Measurements from ENCODE around the gene NRTN. TPM values are rescaled to one million over a fixed set of nuclear protein-coding genes. Genes with fewer than 3 reads are reported as not detected.
"Not testable (repeated sequence)": the region's sequence is repeated elsewhere in the genome, so short reads cannot be mapped to it uniquely, and the experiment has no call there.

NRTN gene
- total and polyA plus RNA-seq, 2 donors, result 1.7 to 4.0 TPM

DNA sequence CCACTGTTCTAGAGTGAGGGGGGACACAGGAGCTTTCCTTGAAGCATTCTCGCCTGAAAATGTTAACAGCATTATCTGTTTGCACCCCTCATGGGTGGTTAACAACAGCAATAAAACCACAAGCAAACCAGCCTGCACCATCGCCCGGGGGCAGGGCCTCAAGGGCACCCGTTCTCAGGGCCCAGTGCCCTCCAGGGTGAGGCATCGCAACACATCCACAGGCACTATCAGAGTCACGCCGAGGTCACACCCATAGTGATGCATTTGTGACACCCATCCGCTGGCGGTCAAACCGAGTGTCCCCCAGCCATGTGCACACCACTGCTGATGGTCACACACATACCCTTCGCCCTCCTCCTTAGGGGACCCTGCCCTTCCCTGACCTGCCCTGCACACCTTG, 60.9 kb downstream of the NRTN start:
- no peaks in the 10 kb centered on the region for H3K4me1 ChIP-seq (ENCODE audit: control insufficient read depth in 2 of 2, insufficient read depth in 2 of 2, low read length in 2 of 2)
- whole genome bisulfite sequencing, result 91% methylated on average over 11 of the region's 11 CpGs
- no peaks in the 10 kb centered on the region for H3K27me3 ChIP-seq (ENCODE audit: control insufficient read depth in 2 of 2, insufficient read depth in 1 of 2, low read length in 1 of 2)
- no peaks in the 10 kb centered on the region for H3K36me3 ChIP-seq (ENCODE audit: control insufficient read depth in 2 of 2, insufficient read depth in 2 of 2, low read length in 1 of 2)
- H3K4me3 ChIP-seq (ENCODE audit: low read length in 2 of 2), result no peak overlapping the region
- H3K27ac ChIP-seq (ENCODE audit: low read depth in 1 of 2, low read length in 1 of 2), result no peak overlapping the region
- H3K9me3 ChIP-seq (ENCODE audit: control insufficient read depth in 2 of 2, insufficient read depth in 1 of 2, low read length in 1 of 2), result no peaks in the 10 kb centered on the region
- DNase-seq (ENCODE audit: low read depth in 6 of 9, low spot score in 9 of 9), result no peak

DNA sequence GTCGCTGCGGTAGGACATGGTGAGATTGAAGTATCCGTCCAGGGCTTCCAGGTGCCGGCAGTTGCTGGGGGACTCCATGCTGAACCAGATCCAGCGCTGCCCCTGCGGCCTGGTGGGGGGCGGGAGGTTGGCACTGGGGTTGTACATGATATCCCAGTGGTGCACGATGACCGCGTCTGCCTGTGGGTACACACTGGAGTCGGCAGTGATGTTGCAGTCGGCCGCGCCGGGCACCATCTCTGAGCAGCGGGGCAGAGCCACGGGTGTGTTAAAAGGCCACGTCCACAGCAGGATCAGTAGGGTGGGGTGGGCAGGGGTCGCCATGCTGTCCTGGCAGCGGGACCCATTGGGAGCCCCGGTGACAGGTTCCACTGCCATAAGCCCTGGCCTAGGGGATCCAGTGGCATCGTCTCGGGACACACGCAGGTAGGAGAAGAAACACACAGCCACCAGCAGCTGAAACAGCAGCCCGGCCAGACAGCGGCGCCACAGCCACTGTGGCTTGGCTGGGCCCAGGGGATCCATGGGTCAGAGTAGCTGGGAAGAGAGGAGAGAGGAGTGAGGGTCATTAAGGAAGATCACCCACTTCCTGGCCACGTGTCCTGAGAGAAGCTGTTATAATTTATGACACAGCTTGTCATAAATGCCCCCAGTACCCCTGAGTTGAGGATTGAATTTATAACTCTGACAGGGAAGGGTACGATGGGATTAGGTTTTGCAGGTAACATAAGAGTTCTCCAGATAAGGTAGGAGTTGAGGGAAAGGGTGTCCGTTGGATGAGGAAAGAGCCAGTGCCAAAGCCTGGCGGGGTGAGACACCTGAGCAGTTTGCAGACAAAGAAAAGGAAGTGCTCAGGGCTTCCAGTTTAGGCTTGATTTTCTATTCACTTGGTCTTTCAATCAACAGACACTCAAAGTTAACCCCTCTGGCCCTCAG, 62.6 kb downstream of the NRTN start:
- Histone ChIP-seq H3K27ac (ENCODE audit: low read depth in 1 of 2, low read length in 1 of 2) (no peak overlapping the region), H3K4me1 (ENCODE audit: control insufficient read depth in 2 of 2, insufficient read depth in 2 of 2, low read length in 2 of 2) (no peaks in the 10 kb centered on the region), H3K4me3 (ENCODE audit: low read length in 2 of 2) (no peak overlapping the region), H3K9me3 (ENCODE audit: control insufficient read depth in 2 of 2, insufficient read depth in 1 of 2, low read length in 1 of 2) (no peaks in the 10 kb centered on the region), H3K36me3 (ENCODE audit: control insufficient read depth in 2 of 2, insufficient read depth in 2 of 2, low read length in 1 of 2) (no peaks in the 10 kb centered on the region), H3K27me3 (ENCODE audit: control insufficient read depth in 2 of 2, insufficient read depth in 1 of 2, low read length in 1 of 2) (no peaks in the 10 kb centered on the region)
- WGBS, result 89% methylated on average over 31 of the region's 31 CpGs
- no peak for DNase-seq (ENCODE audit: low read depth in 6 of 9, low spot score in 9 of 9)

- H3K4me1 ChIP-seq (ENCODE audit: control insufficient read depth in 2 of 2, insufficient read depth in 2 of 2, low read length in 2 of 2), result no peaks in the 10 kb centered on the region
- H3K9me3 ChIP-seq (ENCODE audit: control insufficient read depth in 2 of 2, insufficient read depth in 1 of 2, low read length in 1 of 2), result no peaks in the 10 kb centered on the region
- no peaks in the 10 kb centered on the region for H3K36me3 ChIP-seq (ENCODE audit: control insufficient read depth in 2 of 2, insufficient read depth in 2 of 2, low read length in 1 of 2)
- WGBS, result 90% methylated on average over 12 of the region's 12 CpGs
- H3K27me3 ChIP-seq (ENCODE audit: control insufficient read depth in 2 of 2, insufficient read depth in 1 of 2, low read length in 1 of 2), result no peaks in the 10 kb centered on the region
- no peak overlapping the region for H3K4me3 ChIP-seq (ENCODE audit: low read length in 2 of 2)
- DNase-seq (ENCODE audit: low read depth in 6 of 9, low spot score in 9 of 9), result no peak
- no peak overlapping the region for H3K27ac ChIP-seq (ENCODE audit: low read depth in 1 of 2, low read length in 1 of 2)
Measured at GRCh38 chr19:5870986-5871394, 66.1 kb downstream of the NRTN start.

GRCh38 chr19:5873617-5874199, 68.8 kb downstream of the NRTN start:
- Histone ChIP-seq H3K4me3 (ENCODE audit: low read length in 2 of 2) (no peak overlapping the region), H3K4me1 (ENCODE audit: control insufficient read depth in 2 of 2, insufficient read depth in 2 of 2, low read length in 2 of 2) (no peaks in the 10 kb centered on the region), H3K27me3 (ENCODE audit: control insufficient read depth in 2 of 2, insufficient read depth in 1 of 2, low read length in 1 of 2) (peaks cover 0 to 14% of the 10 kb centered on the region in 2 donors), H3K36me3 (ENCODE audit: control insufficient read depth in 2 of 2, insufficient read depth in 2 of 2, low read length in 1 of 2) (no peaks in the 10 kb centered on the region), H3K27ac (ENCODE audit: low read depth in 1 of 2, low read length in 1 of 2) (no peak overlapping the region), H3K9me3 (ENCODE audit: control insufficient read depth in 2 of 2, insufficient read depth in 1 of 2, low read length in 1 of 2) (no peaks in the 10 kb centered on the region)
- no peak for DNase-seq (ENCODE audit: low read depth in 6 of 9, low spot score in 9 of 9)
- WGBS, result 96% methylated on average over 12 of the region's 12 CpGs

DNA sequence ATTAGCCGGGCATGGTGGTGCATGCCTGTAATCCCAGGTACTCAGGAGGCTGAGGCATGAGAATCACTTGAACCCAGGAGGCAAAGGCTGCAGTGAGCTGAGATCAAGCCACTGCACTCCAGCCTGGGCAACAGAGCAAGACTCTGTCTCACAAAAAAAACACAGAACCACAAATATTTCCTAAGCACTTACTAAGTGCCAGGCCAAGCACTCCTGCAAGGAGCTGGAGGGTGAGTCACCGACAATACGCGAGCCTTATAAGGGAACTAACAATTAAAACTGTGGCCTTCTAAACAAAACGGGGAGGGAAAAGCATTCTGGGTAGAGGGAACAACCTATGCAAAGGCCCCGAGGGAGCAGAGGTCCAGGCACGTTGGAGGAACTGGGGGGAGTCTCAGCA, 69.6 kb downstream of the NRTN start:
- H3K4me3 ChIP-seq (ENCODE audit: low read length in 2 of 2); H3K36me3 ChIP-seq (ENCODE audit: control insufficient read depth in 2 of 2, insufficient read depth in 2 of 2, low read length in 1 of 2); H3K4me1 ChIP-seq (ENCODE audit: control insufficient read depth in 2 of 2, insufficient read depth in 2 of 2, low read length in 2 of 2); DNase-seq (ENCODE audit: low read depth in 6 of 9, low spot score in 9 of 9); H3K9me3 ChIP-seq (ENCODE audit: control insufficient read depth in 2 of 2, insufficient read depth in 1 of 2, low read length in 1 of 2); H3K27ac ChIP-seq (ENCODE audit: low read depth in 1 of 2, low read length in 1 of 2): not testable (repeated sequence)
- H3K27me3 ChIP-seq (ENCODE audit: control insufficient read depth in 2 of 2, insufficient read depth in 1 of 2, low read length in 1 of 2), result peaks cover 0 to 22% of the 10 kb centered on the region in 2 donors
- 88% methylated on average over 7 of the region's 7 CpGs for WGBS

GRCh38 chr19:5877427-5877826, 72.6 kb downstream of the NRTN start:
- Histone ChIP-seq H3K27me3 (ENCODE audit: control insufficient read depth in 2 of 2, insufficient read depth in 1 of 2, low read length in 1 of 2) (peaks cover 2 to 50% of the 10 kb centered on the region in 2 donors), H3K4me1 (ENCODE audit: control insufficient read depth in 2 of 2, insufficient read depth in 2 of 2, low read length in 2 of 2) (peaks cover 0 to 7% of the 10 kb centered on the region in 2 donors), H3K4me3 (ENCODE audit: low read length in 2 of 2) (no peak overlapping the region), H3K9me3 (ENCODE audit: control insufficient read depth in 2 of 2, insufficient read depth in 1 of 2, low read length in 1 of 2) (no peaks in the 10 kb centered on the region), H3K36me3 (ENCODE audit: control insufficient read depth in 2 of 2, insufficient read depth in 2 of 2, low read length in 1 of 2) (no peaks in the 10 kb centered on the region), H3K27ac (ENCODE audit: low read depth in 1 of 2, low read length in 1 of 2) (peak overlapping the region in 1 of 2 donors; percentile 52)
- no peak for DNase-seq (ENCODE audit: low read depth in 6 of 9, low spot score in 9 of 9)
- WGBS, result 92% methylated on average over 8 of the region's 8 CpGs

DNA sequence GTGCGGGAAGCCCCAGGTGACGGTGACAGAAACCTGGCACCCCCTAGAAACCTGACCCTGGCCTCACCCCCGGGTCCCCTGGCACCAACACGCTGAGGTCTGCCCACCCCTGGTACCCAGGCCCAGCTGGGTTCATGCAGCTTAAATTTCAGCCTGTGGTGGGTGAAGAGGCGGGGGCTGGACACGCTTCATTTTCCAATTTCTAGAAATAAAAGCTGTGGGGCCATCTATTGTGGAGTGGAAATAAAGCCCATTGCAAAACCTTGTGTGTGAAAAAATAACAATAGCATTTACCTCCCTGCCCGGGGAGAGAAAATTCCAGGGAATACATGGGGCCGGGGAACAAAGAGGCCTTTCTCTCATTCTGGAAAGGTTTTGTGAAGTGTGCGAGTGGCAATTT, 73.0 kb downstream of the NRTN start:
- H3K27me3 ChIP-seq (ENCODE audit: control insufficient read depth in 2 of 2, insufficient read depth in 1 of 2, low read length in 1 of 2), result peaks cover 2 to 53% of the 10 kb centered on the region in 2 donors

More for the DNA sequence above, 73.0 kb downstream of the NRTN start:
- 86% methylated on average over 9 of the region's 9 CpGs for WGBS
- H3K27ac ChIP-seq (ENCODE audit: low read depth in 1 of 2, low read length in 1 of 2), result peak overlapping the region in 1 of 2 donors; percentile 52
- no peak overlapping the region for H3K4me3 ChIP-seq (ENCODE audit: low read length in 2 of 2)
- no peaks in the 10 kb centered on the region for H3K36me3 ChIP-seq (ENCODE audit: control insufficient read depth in 2 of 2, insufficient read depth in 2 of 2, low read length in 1 of 2)
- H3K9me3 ChIP-seq (ENCODE audit: control insufficient read depth in 2 of 2, insufficient read depth in 1 of 2, low read length in 1 of 2), result no peaks in the 10 kb centered on the region
- peaks cover 0 to 7% of the 10 kb centered on the region in 2 donors for H3K4me1 ChIP-seq (ENCODE audit: control insufficient read depth in 2 of 2, insufficient read depth in 2 of 2, low read length in 2 of 2)
- no peak for DNase-seq (ENCODE audit: low read depth in 6 of 9, low spot score in 9 of 9)

Other genes starting within 250 kb of the NRTN start
- 0.19 TPM for gene TINCR, start 237.1 kb upstream of the NRTN start, total RNA-seq
- 0.71 TPM for gene TINCR, start 237.1 kb upstream of the NRTN start, polyA plus RNA-seq
- gene SAFB2, start 182.3 kb upstream of the NRTN start, total RNA-seq, result 22.2 TPM
- gene SAFB2, start 182.3 kb upstream of the NRTN start, polyA plus RNA-seq, result 60.6 TPM
- 32.6 TPM for gene SAFB, start 182.0 kb upstream of the NRTN start, total RNA-seq
- 73.3 TPM for gene SAFB, start 182.0 kb upstream of the NRTN start, polyA plus RNA-seq
- gene MICOS13, start 124.6 kb upstream of the NRTN start, total RNA-seq, result 70.5 TPM
- gene MICOS13, start 124.6 kb upstream of the NRTN start, polyA plus RNA-seq, result 67.6 TPM
- 4.6 TPM for gene HSD11B1L, start 124.0 kb upstream of the NRTN start, total RNA-seq
- gene HSD11B1L, start 124.0 kb upstream of the NRTN start, polyA plus RNA-seq, result 6.5 TPM
- 1,127 TPM for gene RPL36, start 114.8 kb upstream of the NRTN start, total RNA-seq
- gene RPL36, start 114.8 kb upstream of the NRTN start, polyA plus RNA-seq, result 1,924 TPM
- 34.3 TPM for gene LONP1, start 84.9 kb upstream of the NRTN start, total RNA-seq
- gene LONP1, start 84.9 kb upstream of the NRTN start, polyA plus RNA-seq, result 37.7 TPM
- 0.05 TPM for gene CATSPERD, start 84.4 kb upstream of the NRTN start, total RNA-seq
- 0.05 TPM for gene CATSPERD, start 84.4 kb upstream of the NRTN start, polyA plus RNA-seq
- gene PRR22, start 20.3 kb upstream of the NRTN start, total RNA-seq, result 1.6 TPM
- 13.6 TPM for gene PRR22, start 20.3 kb upstream of the NRTN start, polyA plus RNA-seq
- gene DUS3L, start 13.9 kb upstream of the NRTN start, total RNA-seq, result 25.2 TPM
- gene DUS3L, start 13.9 kb upstream of the NRTN start, polyA plus RNA-seq, result 43.9 TPM
- under 0.01 TPM for gene FUT6, start 34.6 kb downstream of the NRTN start, total RNA-seq
- 0.43 TPM for gene FUT6, start 34.6 kb downstream of the NRTN start, polyA plus RNA-seq
- gene FUT3, start 46.4 kb downstream of the NRTN start, total RNA-seq, result 0.19 TPM
- 2.9 TPM for gene FUT3, start 46.4 kb downstream of the NRTN start, polyA plus RNA-seq
- 0.05 TPM for gene FUT5, start 65.5 kb downstream of the NRTN start, total RNA-seq
- gene FUT5, start 65.5 kb downstream of the NRTN start, polyA plus RNA-seq, result not detected
- gene NDUFA11, start 98.7 kb downstream of the NRTN start, total RNA-seq, result 218 TPM
- 292 TPM for gene NDUFA11, start 98.7 kb downstream of the NRTN start, polyA plus RNA-seq
- 5.9 TPM for gene VMAC, start 99.8 kb downstream of the NRTN start, total RNA-seq
- 10.8 TPM for gene VMAC, start 99.8 kb downstream of the NRTN start, polyA plus RNA-seq
- gene CAPS, start 109.2 kb downstream of the NRTN start, total RNA-seq, result 6.5 TPM
- gene CAPS, start 109.2 kb downstream of the NRTN start, polyA plus RNA-seq, result 70.4 TPM
- gene RANBP3, start 173.1 kb downstream of the NRTN start, total RNA-seq, result 36.7 TPM
- gene RANBP3, start 173.1 kb downstream of the NRTN start, polyA plus RNA-seq, result 39.0 TPM